HepG2 (cell line): ENCODE results near the gene FAT1. TPM values are rescaled to one million over a fixed set of nuclear protein-coding genes. Genes with fewer than 3 reads are reported as not detected.

Experiments
- ATAC-seq: fragments of 200-7000 bp; cut with Tn5 transposase; 3 replicates; pipeline ENCODE4 v1.9.1; 2020; ENCODE audit warnings: mild to moderate bottlenecking, moderate library complexity
- BruUV-seq: library from RNA; stranded (reverse); fragments of 400-500 nt; replicated peaks from 2 replicates; lab custom pipeline; 2021; lab: Mats Ljungman, UMichigan
- CTCF ChIA-PET: fragments of 300-600 bp; formaldehyde crosslinking; extraction: SDS; loops from one replicate; lab custom pipeline; 2021; ENCODE audit warnings: low total read pairs, inconsistent platforms, low intra/inter-chr PET ratio; lab: Yijun Ruan, JAX
- POLR2A ChIA-PET: fragments of 350-600 bp; sonication (Branson Sonifier 250); formaldehyde crosslinking; loops from one replicate; lab custom pipeline; 2020; ENCODE audit warnings: antibody characterized with exemption, inconsistent platforms; lab: Yijun Ruan, JAX
- DNase-seq: peaks from one replicate; pipeline ENCODE4 v3.0.0-alpha.2; 2015; ENCODE audit warnings: low spot score
- FAIRE-seq: peaks from 3 replicates; lab custom pipeline; 2011; peaks lifted over from hg19 to GRCh38; lab: Jason Lieb, UNC
- H2AFZ ChIP-seq: one replicate; pipeline ENCODE4 v1.6.1; 2011; ENCODE audit warnings: low read length, inconsistent platforms
- H3K27ac ChIP-seq: fragments of 300-600 bp; 3 replicates; pipeline ENCODE4 v1.8.0; 2011; ENCODE audit warnings: mixed run types, mild to moderate bottlenecking, mixed read lengths, low read length, inconsistent platforms; ENCODE audit not compliant: insufficient read depth; ENCODE audit errors: extremely low read length
- H3K27me3 ChIP-seq, 2 experiments: fragments of 200-600 bp in 1 of 2; 2 replicates in 1 of 2; 3 replicates in 1 of 2; pipeline versions ENCODE4 v1.6.0 to v1.8.0; 2011; ENCODE audit warnings: low read length in 2 of 2, mild to moderate bottlenecking in 2 of 2, moderate library complexity in 2 of 2, inconsistent platforms in 1 of 2; ENCODE audit not compliant: insufficient read depth in 2 of 2, control insufficient read depth in 1 of 2
- H3K36me3 ChIP-seq, 2 experiments: fragments of 200-600 bp in 1 of 2; replicated peaks in 1 of 2; 2 replicates in 1 of 2; 3 replicates in 1 of 2; pipeline versions ENCODE4 v1.5.1 to v1.8.0; 2011; ENCODE audit warnings: low read length in 2 of 2, inconsistent platforms in 1 of 2; ENCODE audit not compliant: insufficient read depth in 2 of 2, control insufficient read depth in 1 of 2
- H3K4me1 ChIP-seq: 2 replicates; pipeline ENCODE4 v1.5.1; 2012; ENCODE audit warnings: low read length, inconsistent platforms; ENCODE audit not compliant: insufficient read depth
- H3K4me2 ChIP-seq: 2 replicates; pipeline ENCODE4 v1.6.0; 2011; ENCODE audit warnings: low read depth, low read length, inconsistent platforms
- H3K4me3 ChIP-seq, 3 experiments: fragments of 200-600 bp in 1 of 3; sonication (generic), shearing (Covaris generic) in 1 of 3; replicated peaks in 1 of 3; 2 replicates each; pipeline ENCODE4 v1.5.1; 2011 to 2016; ENCODE audit warnings: low read length in 3 of 3, inconsistent platforms in 2 of 3, low read depth in 2 of 3, mild to moderate bottlenecking in 2 of 3, control low read depth in 1 of 3, mixed read lengths in 1 of 3; ENCODE audit not compliant: insufficient read depth in 1 of 3
- H3K79me2 ChIP-seq: one replicate; pipeline ENCODE4 v1.6.1; 2011; ENCODE audit warnings: low read length, inconsistent platforms; ENCODE audit not compliant: insufficient read depth
- H3K9ac ChIP-seq: 2 replicates; pipeline ENCODE4 v1.6.0; 2011; ENCODE audit warnings: mild to moderate bottlenecking, low read depth, low read length, inconsistent platforms; ENCODE audit not compliant: insufficient read depth
- H3K9me3 ChIP-seq: 2 replicates; pipeline ENCODE4 v1.5.1; 2012; ENCODE audit warnings: mild to moderate bottlenecking, low read length
- H4K20me1 ChIP-seq: 2 replicates; pipeline ENCODE4 v1.6.0; 2011; ENCODE audit warnings: inconsistent platforms, mild to moderate bottlenecking, low read length, moderate library complexity; ENCODE audit not compliant: insufficient read depth
- CBX2 ChIP-seq, 2 experiments: fragments of 200-600 bp in 1 of 2; sonication (generic); formaldehyde crosslinking in 1 of 2; IDR thresholded peaks; 2 replicates each; pipeline versions ENCODE4 v1.7.0 to v1.8.1; 2018 to 2022; ENCODE audit warnings: low read depth in 2 of 2, low read length in 1 of 2, mild to moderate bottlenecking in 1 of 2, missing genetic modification reagents in 1 of 2
- KAT7 ChIP-seq: IDR thresholded peaks from 2 replicates; pipeline ENCODE4 v1.6.1; 2018; ENCODE audit warnings: borderline replicate concordance, missing compliant biosample characterization
- POLR2G ChIP-seq: fragments of 200-400 bp; formaldehyde crosslinking; IDR thresholded peaks from 2 replicates; pipeline ENCODE4 v1.6.1; 2018; ENCODE audit warnings: mild to moderate bottlenecking, low read depth, low read length, moderate library complexity
- RBM22 ChIP-seq: fragments of 200-400 bp; formaldehyde crosslinking; optimal IDR thresholded peaks from 2 replicates; pipeline ENCODE3; 2017; ENCODE audit warnings: mild to moderate bottlenecking, low read length, moderate library complexity
- WGBS: methylation state at CpG from one replicate; pipeline ENCODE4 v1.1.6; 2017; ENCODE audit warnings: low lambda C conversion rate; 5-methylcytosine and 5-hydroxymethylcytosine counted together
- in situ Hi-C: cut with HindIII; loops from 2 replicates; pipeline ENCODE4 v1.10.0; 2017; ENCODE audit warnings: low pct_unique_long_range_greater_than_20kb; ENCODE audit not compliant: extremely low pct_ligation_motif_present
- intact Hi-C: fragments of 100-400 bp; cut with micrococcal nuclease; formaldehyde crosslinking; loops from one replicate; pipeline ENCODE4 v1.10.0; 2022; ENCODE audit not compliant: unreplicated experiment
- polyA plus RNA-seq, 8 experiments: library from polyadenylated mRNA; depleted of rRNA in 3 of 8; stranded (reverse) in 7 of 8; unstranded in 1 of 8; fragments of >200 nt; fragmentation: Illumina TruSeq in 4 of 8; extraction: Trizol in 4 of 8; gene quantifications; 2 replicates each; pipeline versions ENCODE4 v1.2.1 to v1.2.3, GENCODE V29; 2011 to 2016; ENCODE audit warnings: low read depth in 4 of 8, missing spikeins in 1 of 8, mixed read lengths in 1 of 8; ENCODE audit not compliant: insufficient read depth in 1 of 8
- total RNA-seq, 5 experiments: library from RNA; depleted of rRNA; stranded (reverse); fragments of >200 nt; fragmentation: Illumina TruSeq; extraction: Trizol; gene quantifications; 2 replicates each; pipeline ENCODE4 v1.2.3, GENCODE V29; 2016; ENCODE audit warnings: low read depth in 1 of 5

The FAT1 gene
- total and polyA plus RNA-seq, 2 of the 13 experiments (the other 11 are each of a cell fraction or from before 2014, with no cell fraction given), result 185 to 216 TPM

GRCh38 chr4:186586205-186586604 lies 137.5 kb downstream of the FAT1 start:
- H3K36me3 ChIP-seq, result peaks cover 23 to 51% of the 10 kb centered on the region in 2 experiments
- no peak overlapping the region for H3K4me3 ChIP-seq
- FAIRE-seq, result no peak
- 0 out of 2 replicates have a peak, but pooled peaks cover 6% of the 10 kb centered on the region for H3K4me1 ChIP-seq
- no peak overlapping the region for H2AFZ ChIP-seq
- 99% methylated on average over 8 of the region's 8 CpGs for WGBS
- H3K9me3 ChIP-seq, result no peaks in the 10 kb centered on the region
- no peak overlapping the region for H3K27ac ChIP-seq
- in situ Hi-C loops (loop anchor here (10.0 kb wide), 1 partner anchor 281 kb away; no protein-coding TSS in a partner anchor), intact Hi-C loops (no loop called here)
- no peak for ATAC-seq
- ChIA-PET POLR2A (no interaction called here), CTCF (interaction anchor here (2.3 kb wide), 1 partner anchor 289 kb away, joined by 20 read pairs; no protein-coding TSS in a partner anchor)
- H3K79me2 ChIP-seq, result no peaks in the 10 kb centered on the region
- H4K20me1 ChIP-seq, result peaks cover 3% of the 10 kb centered on the region; the same call in 1 of the 2 replicates
- no peaks in the 10 kb centered on the region for H3K27me3 ChIP-seq
- no TSS peak for BruUV-seq
- no peak for DNase-seq
- no peak overlapping the region for H3K9ac ChIP-seq
- peak; percentile 81 for TF ChIP-seq RBM22
- TF ChIP-seq KAT7, result no peak
- no peak overlapping the region for H3K4me2 ChIP-seq

GRCh38 chr4:186584912-186585311 lies 138.7 kb downstream of the FAT1 start:
- no peak for TF ChIP-seq CBX2 (IDR thresholded peaks at IDR 0.05; ENCODE audit: low read depth, low read length)
- no peak for TF ChIP-seq CBX2 (CRISPR knock-in tag; IDR thresholded peaks at IDR 0.05; ENCODE audit: low read depth)
- TF ChIP-seq POLR2G, result peak; percentile 31; the same call in 1 of the 2 replicates
- TF ChIP-seq, all 625 proteins: peak for 1
- in situ Hi-C loops (loop anchor here (10.0 kb wide), 1 partner anchor 280 kb away; no protein-coding TSS in a partner anchor), intact Hi-C loops (no loop called here)
- Histone ChIP-seq H2AFZ (no peak overlapping the region), H4K20me1 (peaks cover 3% of the 10 kb centered on the region; the same call in 1 of the 2 replicates), H3K4me1 (0 out of 2 replicates have a peak, but pooled peaks cover 6% of the 10 kb centered on the region), H3K9ac (no peak overlapping the region), H3K9me3 (no peaks in the 10 kb centered on the region), H3K4me3 (no peak overlapping the region), H3K27ac (no peak overlapping the region), H3K4me2 (no peak overlapping the region), H3K36me3 (peaks cover 24 to 38% of the 10 kb centered on the region in 2 experiments), H3K27me3 (no peaks in the 10 kb centered on the region), H3K79me2 (no peaks in the 10 kb centered on the region)
- no peak for ATAC-seq
- no peak for DNase-seq
- ChIA-PET CTCF (no interaction called here), POLR2A (interaction anchor here (0.6 kb wide), 1 partner anchor 297 kb away, joined by 3 read pairs; no protein-coding TSS in a partner anchor)
- no TSS peak for BruUV-seq
- no peak for FAIRE-seq
- 98% methylated on average over 6 of the region's 6 CpGs for WGBS
